Retina (tissue), 1 donor: ENCODE measurements around the gene MED14.
"Not testable (repeated sequence)": the region's sequence is repeated elsewhere in the genome, so short reads cannot be mapped to it uniquely, and the experiment has no call there.

Experiments used
- DNase-seq: peaks from one replicate; pipeline ENCODE4 v3.0.0-alpha.2; 2016

MED14 gene

GRCh38 chrX:40735325-40736169 lies at the start of gene MED14:
Gene MED14 (minus strand): TSS chrX:40735542. CDS start chrX:40735412, 130 bp downstream.
- DNase-seq: peak; percentile 96

- no peak for DNase-seq
Measured at GRCh38 chrX:40784516-40785151, 49.3 kb upstream of the MED14 start.

DNA sequence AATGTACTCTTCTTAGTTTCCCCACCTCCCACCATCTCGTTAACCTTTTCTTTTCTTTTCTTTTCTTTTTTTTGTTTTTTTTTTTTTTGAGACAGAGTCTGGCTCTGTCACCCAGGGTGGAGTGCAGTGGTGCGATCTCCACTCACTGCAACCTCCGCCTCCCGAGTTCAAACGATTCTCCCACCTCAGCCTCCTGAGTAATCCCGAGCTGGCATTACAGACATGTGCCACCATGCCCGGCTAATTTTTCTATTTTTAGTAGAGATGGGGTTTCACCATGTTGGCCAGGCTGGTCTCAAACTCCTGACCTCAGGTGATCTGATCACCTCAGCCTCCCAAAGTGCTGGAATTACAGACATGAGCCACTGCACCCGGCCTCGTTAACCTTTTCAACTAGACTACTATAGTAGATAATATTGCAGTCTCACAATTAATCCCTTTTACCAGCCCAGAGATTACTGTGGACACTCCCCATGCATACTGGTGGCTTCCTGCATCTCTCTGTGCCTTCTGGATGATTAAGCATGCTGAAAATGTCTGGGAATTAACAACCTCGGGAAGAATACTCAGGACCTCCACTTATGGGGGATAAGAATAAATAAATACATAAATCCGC lies 47.4 kb upstream of the MED14 start:
- not testable (repeated sequence) for DNase-seq

GRCh38 chrX:40780951-40781350 lies 45.6 kb upstream of the MED14 start:
- no peak for DNase-seq

DNA sequence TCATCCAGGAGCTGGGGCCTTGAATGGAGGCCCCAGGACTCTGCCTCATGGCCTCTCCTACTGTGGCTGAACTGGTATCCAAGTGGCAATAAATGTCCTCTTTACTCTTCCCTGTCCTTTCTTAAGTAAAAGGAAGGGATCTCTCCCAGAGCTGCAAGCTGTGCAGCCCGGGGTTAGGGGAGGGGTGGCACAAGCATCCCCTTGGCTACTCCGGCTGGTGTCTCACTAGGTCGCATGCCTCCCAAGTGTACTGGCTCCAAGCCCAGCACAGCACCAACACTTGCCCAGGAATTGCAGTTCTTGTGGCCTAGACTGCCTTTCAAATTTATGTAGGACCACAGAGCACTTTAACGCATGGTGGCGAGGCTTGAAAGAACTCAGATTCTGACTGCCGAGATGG lies 44.7 kb upstream of the MED14 start:
- no peak for DNase-seq

GRCh38 chrX:40778861-40779575 lies 43.7 kb upstream of the MED14 start:
- no peak for DNase-seq

DNA sequence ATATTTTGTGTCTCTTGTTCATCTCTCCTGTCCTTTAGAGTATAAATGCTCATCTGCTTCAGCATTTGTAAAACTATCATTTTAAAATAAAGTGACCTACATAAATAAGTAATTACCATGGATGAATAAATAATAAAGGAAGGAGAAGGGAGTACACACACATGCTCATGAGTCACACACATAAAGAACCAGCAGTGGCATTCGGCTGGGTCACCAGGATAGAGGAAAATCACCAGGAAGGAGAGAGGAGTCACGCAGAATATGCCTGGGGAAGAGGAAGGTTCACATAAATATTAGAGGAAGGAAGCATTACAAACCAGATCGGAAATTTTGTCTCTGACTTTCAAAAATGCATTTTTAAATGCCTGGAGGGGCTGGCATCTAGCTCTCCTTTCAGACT lies 38.5 kb upstream of the MED14 start:
- DNase-seq: peak; percentile 23

DNA sequence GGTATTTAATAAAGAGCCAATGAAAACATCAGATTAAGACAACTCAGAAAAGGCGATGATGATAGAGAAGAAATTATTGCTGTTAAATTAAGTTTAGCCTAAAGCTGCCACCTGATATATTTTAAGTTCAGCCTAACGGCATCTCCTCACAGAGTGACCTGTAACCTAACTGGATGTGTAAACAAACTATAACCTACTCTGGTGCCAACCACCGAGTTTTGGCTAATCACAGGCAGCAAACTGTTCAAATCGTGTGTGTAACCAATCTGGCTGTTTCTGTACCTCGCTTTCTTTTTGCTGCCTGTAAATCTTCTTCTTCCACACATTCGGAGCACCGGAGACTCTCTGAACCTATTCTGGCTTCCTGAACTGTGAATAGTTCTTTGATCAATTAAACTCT lies 37.8 kb upstream of the MED14 start:
- no peak for DNase-seq

- no peak for DNase-seq
Measured at GRCh38 chrX:40772290-40772689, 36.9 kb upstream of the MED14 start.

DNA sequence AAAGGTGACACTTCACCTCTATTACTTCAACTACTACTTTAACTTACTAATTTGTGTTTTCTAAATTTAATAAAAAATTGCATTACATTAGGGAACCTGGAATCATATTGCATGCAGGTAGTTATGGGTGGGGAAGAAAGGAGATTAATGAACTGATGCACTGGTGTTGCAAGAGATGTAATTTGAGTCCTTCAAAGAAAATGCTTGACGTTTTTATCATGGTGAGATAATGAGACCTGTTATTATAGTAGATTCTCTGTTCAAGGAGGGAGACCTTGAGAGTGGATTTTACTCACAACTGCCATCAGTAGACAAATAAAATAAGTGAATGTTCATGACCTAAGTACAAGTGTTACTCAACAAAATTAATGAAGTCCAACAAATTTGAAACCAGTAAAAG lies 26.4 kb upstream of the MED14 start:
- no peak for DNase-seq

GRCh38 chrX:40759374-40759773 lies 24.0 kb upstream of the MED14 start:
- no peak for DNase-seq

- DNase-seq: no peak
Measured at GRCh38 chrX:40757058-40757457, 21.7 kb upstream of the MED14 start.

DNA sequence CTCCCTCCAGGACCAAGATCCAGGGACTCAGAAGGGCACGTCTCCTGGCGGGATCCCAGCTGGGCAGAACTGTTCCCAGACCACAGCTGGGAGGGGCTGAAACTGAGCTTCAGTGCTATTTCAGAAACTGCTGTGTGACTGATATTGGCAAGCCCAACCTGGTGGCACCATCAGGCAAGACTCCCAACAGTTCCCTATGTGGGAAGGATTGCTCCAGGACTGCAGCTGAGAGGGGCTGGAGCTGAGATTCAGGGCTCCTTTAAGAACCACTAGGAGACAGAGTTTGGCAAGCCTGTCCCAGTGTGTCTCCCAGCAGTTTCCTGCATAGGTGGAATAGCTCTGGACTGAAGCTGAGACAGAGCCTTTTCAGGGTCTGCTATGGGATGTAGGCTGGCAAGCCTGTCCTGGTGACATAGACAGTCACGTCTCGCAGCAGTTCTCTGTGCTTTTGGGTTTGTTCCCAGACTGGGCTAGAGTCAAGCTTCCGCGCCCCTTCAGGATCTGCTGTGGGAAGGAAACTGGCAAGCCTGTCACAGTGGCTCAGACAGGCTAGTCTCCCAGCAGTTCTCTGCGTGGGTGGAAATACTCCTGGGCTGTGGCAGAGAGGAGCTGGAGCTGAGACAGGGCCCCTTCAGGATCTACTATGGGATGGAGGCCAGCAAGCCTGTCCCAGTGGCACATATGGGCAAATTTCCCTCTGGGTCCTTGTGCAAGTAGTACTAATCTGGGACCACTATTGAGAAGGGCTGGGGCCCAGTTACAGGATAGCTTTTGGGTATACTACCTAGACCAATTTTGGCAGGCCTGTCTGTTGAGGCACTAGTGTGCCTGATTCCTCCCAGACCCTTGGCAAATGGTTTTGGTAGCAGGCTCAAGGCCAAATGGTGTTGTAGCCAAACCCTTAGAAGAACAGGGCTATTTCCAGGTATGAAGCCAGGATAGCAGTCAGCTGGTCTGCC lies 20.2 kb upstream of the MED14 start:
- no peak for DNase-seq

DNA sequence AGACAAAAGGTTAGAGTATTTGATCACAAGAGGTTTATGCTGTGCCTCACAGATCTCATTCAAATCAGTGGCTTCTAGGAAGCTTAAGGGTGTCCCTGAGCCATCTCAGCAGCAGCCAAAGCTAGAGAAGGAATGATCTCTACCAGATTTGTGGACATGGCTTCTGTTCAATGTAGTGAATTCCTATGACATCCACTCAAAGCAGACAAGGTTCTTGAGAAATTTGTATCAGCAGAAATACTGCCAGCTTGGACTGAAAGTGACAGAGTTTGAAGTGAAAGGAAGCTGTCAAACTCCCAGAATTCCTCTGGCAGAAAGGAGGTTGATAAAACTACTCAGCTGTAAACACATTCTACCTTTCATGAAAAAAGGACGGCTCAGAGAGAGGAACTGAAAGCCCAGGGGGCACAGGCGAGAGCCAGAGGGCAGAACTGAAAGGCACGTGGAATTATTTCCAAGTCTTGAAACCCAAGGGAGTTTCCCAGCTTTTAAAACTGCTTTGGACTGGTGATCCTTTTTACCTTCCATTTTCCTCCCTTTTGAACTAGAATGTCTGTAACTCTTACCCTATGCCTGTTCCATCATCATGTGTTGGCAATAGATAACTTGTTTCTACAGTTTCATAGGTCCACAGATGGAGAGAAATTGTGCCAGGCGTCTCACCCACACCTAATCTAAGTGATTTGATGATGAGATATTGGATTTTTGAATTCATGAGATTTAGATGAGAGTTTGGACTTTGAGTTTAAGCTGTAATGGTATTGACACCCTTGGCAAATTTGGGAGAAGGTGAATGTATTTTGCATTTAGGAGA lies 14.5 kb upstream of the MED14 start:
- peak; percentile 10 for DNase-seq

GRCh38 chrX:40748977-40749376 lies 13.6 kb upstream of the MED14 start:
- no peak for DNase-seq

DNA sequence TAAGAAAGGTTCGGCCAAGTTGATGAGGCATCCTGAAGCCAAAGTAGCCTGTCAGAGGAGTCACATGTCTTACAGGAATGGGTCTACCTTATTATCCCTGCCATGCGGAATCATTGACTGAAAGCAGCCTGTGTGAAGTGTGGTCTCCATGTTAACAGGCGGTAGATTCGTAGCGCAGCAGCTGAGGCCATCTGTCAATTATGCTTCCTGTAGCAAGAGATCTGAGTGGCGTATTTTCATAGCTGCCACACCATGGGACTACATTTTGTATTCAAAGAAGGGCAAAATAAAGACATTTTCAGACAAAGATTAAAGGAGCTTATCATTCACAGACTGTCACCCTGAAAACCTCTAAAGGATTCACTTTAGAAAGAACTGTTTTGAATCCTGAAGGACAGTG lies 11.2 kb upstream of the MED14 start:
- DNase-seq: peak; percentile 16

DNA sequence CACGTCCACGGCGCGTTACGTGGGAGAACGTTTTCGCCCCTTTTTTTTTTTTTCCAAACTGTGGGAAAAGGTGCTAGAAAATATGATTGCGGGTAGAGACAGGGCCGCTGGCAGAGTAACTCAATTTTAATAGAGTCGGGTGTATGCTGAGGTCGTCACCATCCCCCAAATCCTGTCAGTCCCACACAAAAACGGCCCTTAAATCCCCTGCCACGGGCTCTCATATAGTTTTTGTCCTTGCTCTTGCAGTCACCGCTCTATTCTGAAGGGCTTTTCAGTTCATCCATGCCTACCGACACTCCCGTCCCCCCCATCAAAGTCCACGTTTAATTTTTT lies 796 bp upstream of the MED14 start:
- no peak for DNase-seq

DNA sequence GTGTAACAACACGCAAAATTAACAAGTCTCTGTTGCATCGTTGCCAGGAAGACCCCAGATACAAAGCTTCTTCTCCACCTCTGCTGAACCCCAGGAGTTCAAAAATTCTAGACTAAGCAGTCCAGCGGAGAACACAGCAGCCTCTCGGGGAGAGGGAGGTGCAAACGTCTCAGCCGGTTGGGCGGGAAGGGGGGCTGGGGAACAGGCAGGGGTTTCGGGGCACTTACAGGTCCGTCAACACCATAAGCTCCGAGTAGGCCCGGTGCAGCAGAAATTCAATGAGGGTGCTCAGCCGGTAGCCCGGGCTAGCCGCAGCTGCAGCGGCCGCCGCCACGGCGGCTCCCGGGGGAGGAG lies 394 bp downstream of the MED14 start:
- peak; percentile 30 for DNase-seq

- no peak for DNase-seq
Measured at GRCh38 chrX:40733706-40734105, 1.6 kb downstream of the MED14 start.

- not testable (repeated sequence) for DNase-seq
Measured at GRCh38 chrX:40732499-40732898, 2.8 kb downstream of the MED14 start.
